ENCODE measurements around the gene TMX1. TPM values are rescaled to one million over a fixed set of nuclear protein-coding genes. Genes with fewer than 3 reads are reported as not detected.

The TMX1 gene
- total RNA-seq, 4 donors from 2014 or later: 24.0 to 48.8 (median 36.2) TPM

GRCh38 chr14:51284241-51284640, 44.2 kb downstream of the TMX1 start:
- peaks cover 0 to 13% (median 3%) of the 10 kb centered on the region in 3 donors for H3K4me1 ChIP-seq
- DNase-seq: no peak
- H3K9me3 ChIP-seq: no peaks in the 10 kb centered on the region
- no peaks in the 10 kb centered on the region for H3K36me3 ChIP-seq
- no peaks in the 10 kb centered on the region for H3K27me3 ChIP-seq
- no peak overlapping the region for H3K27ac ChIP-seq
- intact Hi-C loops (cut with DNase I): loop anchor here (2.0 to 10.0 kb wide), 2 partner anchors 371 to 493 kb away; partner anchors contain the start of gene FRMD6
- TF ChIP-seq, protein P1, sequence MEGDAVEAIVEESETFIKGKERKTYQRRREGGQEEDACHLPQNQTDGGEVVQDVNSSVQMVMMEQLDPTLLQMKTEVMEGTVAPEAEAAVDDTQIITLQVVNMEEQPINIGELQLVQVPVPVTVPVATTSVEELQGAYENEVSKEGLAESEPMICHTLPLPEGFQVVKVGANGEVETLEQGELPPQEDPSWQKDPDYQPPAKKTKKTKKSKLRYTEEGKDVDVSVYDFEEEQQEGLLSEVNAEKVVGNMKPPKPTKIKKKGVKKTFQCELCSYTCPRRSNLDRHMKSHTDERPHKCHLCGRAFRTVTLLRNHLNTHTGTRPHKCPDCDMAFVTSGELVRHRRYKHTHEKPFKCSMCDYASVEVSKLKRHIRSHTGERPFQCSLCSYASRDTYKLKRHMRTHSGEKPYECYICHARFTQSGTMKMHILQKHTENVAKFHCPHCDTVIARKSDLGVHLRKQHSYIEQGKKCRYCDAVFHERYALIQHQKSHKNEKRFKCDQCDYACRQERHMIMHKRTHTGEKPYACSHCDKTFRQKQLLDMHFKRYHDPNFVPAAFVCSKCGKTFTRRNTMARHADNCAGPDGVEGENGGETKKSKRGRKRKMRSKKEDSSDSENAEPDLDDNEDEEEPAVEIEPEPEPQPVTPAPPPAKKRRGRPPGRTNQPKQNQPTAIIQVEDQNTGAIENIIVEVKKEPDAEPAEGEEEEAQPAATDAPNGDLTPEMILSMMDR (IDR thresholded peaks at IDR 0.05): no peak
- no peak for TF ChIP-seq POLR2A (IDR thresholded peaks at IDR 0.05)
- no peak overlapping the region for H3K4me3 ChIP-seq

DNA sequence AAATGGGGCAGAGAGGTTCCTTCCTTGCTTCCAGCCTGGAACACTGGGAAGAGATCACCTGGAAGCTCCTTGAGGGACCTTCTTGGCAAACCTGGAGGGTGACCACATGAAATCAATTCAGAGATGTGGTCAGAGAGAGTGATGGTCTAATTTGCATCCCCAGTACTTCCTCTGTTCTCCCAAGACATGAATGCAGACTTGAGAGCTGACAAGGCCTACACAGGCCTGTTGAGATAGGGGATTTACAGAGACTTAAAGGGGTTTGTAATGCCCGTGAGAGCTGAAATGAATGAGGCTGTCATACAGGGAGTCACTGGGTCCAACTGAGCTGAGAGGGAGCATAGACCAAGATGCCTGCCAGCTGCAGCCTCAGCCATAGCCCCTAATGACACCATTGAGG, 45.1 kb downstream of the TMX1 start:
- intact Hi-C loops (cut with DNase I): loop anchor here (2.0 to 10.0 kb wide), 2 partner anchors 370 to 492 kb away; partner anchors contain the start of gene FRMD6
- 58 to 75% methylated on average over 1 of the region's 1 CpG for WGBS, 2 donors
- TF ChIP-seq, protein P1 (IDR thresholded peaks at IDR 0.05): no peak
- TF ChIP-seq POLR2A (IDR thresholded peaks at IDR 0.05): no peak

DNA sequence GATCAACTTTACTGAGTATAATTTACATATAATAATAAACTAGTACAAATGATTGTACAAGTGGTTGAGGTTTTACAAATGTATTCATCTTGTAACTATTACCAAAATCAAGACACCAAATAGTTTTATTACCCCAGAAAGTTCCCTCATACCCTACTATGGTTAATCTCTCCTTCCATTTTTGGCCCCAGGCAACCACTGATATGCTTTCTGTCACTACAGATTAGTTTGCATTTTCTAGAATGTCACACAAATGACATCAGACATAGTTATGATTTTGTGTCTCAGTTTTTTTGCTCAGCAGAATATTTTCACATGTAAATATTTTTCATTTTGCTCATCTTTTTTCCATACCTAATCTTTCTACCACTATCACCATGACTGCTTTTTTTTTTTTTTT, 49.1 kb downstream of the TMX1 start:
- Histone ChIP-seq H3K27me3 (no peaks in the 10 kb centered on the region), H3K27ac (no peak overlapping the region), H3K4me1 (peaks cover 0 to 26% (median 3%) of the 10 kb centered on the region in 3 donors), H3K9me3 (no peaks in the 10 kb centered on the region), H3K36me3 (no peaks in the 10 kb centered on the region), H3K4me3 (no peak overlapping the region)
- DNase-seq: no peak
- intact Hi-C loops (cut with DNase I): loop anchor here (10.0 kb wide), 1 partner anchor 366 kb away; the partner anchor contains the start of gene FRMD6
- no peak for TF ChIP-seq POLR2A (IDR thresholded peaks at IDR 0.05)
- TF ChIP-seq, protein P1 (IDR thresholded peaks at IDR 0.05): no peak

More for the DNA sequence above, 45.1 kb downstream of the TMX1 start:
- Histone ChIP-seq H3K27ac (no peak overlapping the region), H3K9me3 (no peaks in the 10 kb centered on the region), H3K4me3 (no peak overlapping the region), H3K36me3 (no peaks in the 10 kb centered on the region), H3K27me3 (no peaks in the 10 kb centered on the region), H3K4me1 (peaks cover 0 to 13% (median 3%) of the 10 kb centered on the region in 3 donors)
- no peak for DNase-seq

DNA sequence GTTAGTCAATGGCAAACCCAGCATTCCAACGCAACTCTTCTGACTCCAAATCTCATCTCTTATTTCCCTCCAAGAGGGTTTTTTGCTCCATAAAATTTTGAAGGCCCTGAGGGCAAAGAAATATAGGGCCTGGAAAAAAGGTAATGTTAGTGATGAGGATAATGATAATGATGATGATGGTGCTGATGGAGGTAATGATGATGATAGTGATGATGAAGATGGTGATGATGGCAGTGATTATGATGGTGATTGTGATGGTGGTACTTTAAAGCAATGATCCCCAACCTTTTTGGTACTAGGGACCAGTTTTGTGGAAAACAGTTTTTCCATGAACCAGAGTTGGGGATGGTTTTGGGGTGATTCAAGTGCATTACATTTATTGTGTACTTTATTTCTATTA, 50.1 kb downstream of the TMX1 start:
- Histone ChIP-seq H3K27me3 (no peaks in the 10 kb centered on the region), H3K27ac (no peak overlapping the region), H3K36me3 (no peaks in the 10 kb centered on the region), H3K4me3 (no peak overlapping the region), H3K9me3 (no peaks in the 10 kb centered on the region), H3K4me1 (peaks cover 0 to 26% (median 3%) of the 10 kb centered on the region in 3 donors)
- DNase-seq: no peak
- intact Hi-C loops (cut with DNase I): loop anchor here (10.0 kb wide), 1 partner anchor 85 kb away; no protein-coding TSS in a partner anchor
- TF ChIP-seq, protein P1 (IDR thresholded peaks at IDR 0.05): no peak
- TF ChIP-seq POLR2A (IDR thresholded peaks at IDR 0.05): no peak
- WGBS, 2 donors: 100% methylated on average over 1 of the region's 1 CpG

DNA sequence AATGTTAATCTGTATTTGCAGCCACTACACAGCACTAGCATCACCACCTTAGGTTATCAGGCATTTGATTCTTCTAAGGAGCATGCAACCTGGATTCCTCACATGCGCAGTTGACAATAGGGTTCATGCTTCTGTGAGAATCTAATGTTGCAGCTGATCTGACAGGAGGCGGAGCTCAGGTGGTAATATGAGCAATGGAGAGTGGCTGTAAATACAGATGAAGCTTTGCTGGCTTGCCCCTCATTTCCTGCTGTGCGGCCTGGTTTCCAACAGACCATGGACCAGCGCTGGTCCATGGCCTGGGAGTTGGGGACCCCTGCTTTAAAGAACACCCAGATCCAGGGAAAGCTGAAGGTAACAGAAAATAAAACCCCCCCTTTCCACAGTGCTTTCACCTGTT, 51.0 kb downstream of the TMX1 start:
- DNase-seq: no peak
- no peaks in the 10 kb centered on the region for H3K27me3 ChIP-seq
- H3K36me3 ChIP-seq: no peaks in the 10 kb centered on the region
- intact Hi-C loops (cut with DNase I): loop anchor here (10.0 kb wide), 1 partner anchor 84 kb away; no protein-coding TSS in a partner anchor
- H3K4me1 ChIP-seq: peaks cover 0 to 35% (median 3%) of the 10 kb centered on the region in 3 donors
- no peaks in the 10 kb centered on the region for H3K9me3 ChIP-seq
- WGBS, 2 donors: 94 to 96% methylated on average over 4 of the region's 4 CpGs
- H3K4me3 ChIP-seq: no peak overlapping the region
- TF ChIP-seq, protein P1 (IDR thresholded peaks at IDR 0.05): no peak
- no peak for TF ChIP-seq POLR2A (IDR thresholded peaks at IDR 0.05)
- no peak overlapping the region for H3K27ac ChIP-seq

All from esophagus squamous epithelium (tissue), 5 donors.